HEK293 (cell line): ENCODE measurements around the gene CAMKMT.

Experiments
- CTCF ChIA-PET: fragments of 350-600 bp; formaldehyde crosslinking; extraction: SDS; loops from one replicate; lab custom pipeline; 2021; ENCODE audit warnings: antibody characterized with exemption; lab: Yijun Ruan, JAX
- POLR2A ChIA-PET: fragments of 300-600 bp; formaldehyde crosslinking; extraction: SDS; loops from one replicate; lab custom pipeline; 2020; ENCODE audit warnings: antibody characterized with exemption, inconsistent platforms; lab: Yijun Ruan, JAX
- H3K27ac ChIP-seq: fragments of 200-500 bp; sonication (Bioruptor generic); 2 replicates; pipeline ENCODE4 v1.5.1; 2014; ENCODE audit warnings: low read depth, low read length, control low read depth, inconsistent platforms; ENCODE audit errors: extremely low read depth
- H3K36me3 ChIP-seq, 2 experiments: fragments of 200-500 bp in 1 of 2; sonication (Bioruptor generic) in 1 of 2; 1 replicate in 1 of 2; 2 replicates in 1 of 2; pipeline ENCODE4 v1.5.1; 2014 to 2017; ENCODE audit warnings: inconsistent platforms in 2 of 2, low read length in 2 of 2; ENCODE audit not compliant: control insufficient read depth in 2 of 2, insufficient read depth in 1 of 2
- H3K4me1 ChIP-seq: fragments of 200-500 bp; sonication (Bioruptor generic); 2 replicates; pipeline ENCODE4 v1.5.1; 2014; ENCODE audit warnings: mild to moderate bottlenecking, low read length, inconsistent platforms; ENCODE audit not compliant: control insufficient read depth, insufficient read depth
- H3K4me3 ChIP-seq: 2 replicates; pipeline ENCODE4 v1.5.1; 2011; ENCODE audit warnings: low read depth, mild to moderate bottlenecking, control low read depth, low read length, moderate library complexity
- H3K9me3 ChIP-seq: fragments of 200-500 bp; sonication (Bioruptor generic); 2 replicates; pipeline ENCODE4 v1.5.1; 2014; ENCODE audit warnings: low read depth, low read length, inconsistent platforms; ENCODE audit not compliant: control insufficient read depth, insufficient read depth
- FEZF1 ChIP-seq: fragments of 450-650 bp; formaldehyde crosslinking; IDR thresholded peaks from 2 replicates; pipeline ENCODE4 v1.5.1; 2016; ENCODE audit warnings: missing biosample characterization, missing genetic modification characterization
- OSR2 ChIP-seq: fragments of 450-650 bp; formaldehyde crosslinking; IDR thresholded peaks from 2 replicates; pipeline ENCODE4 v1.5.1; 2016; ENCODE audit warnings: missing biosample characterization, missing genetic modification characterization
- PBX3 ChIP-seq: sonication (generic); formaldehyde crosslinking; IDR thresholded peaks from 2 replicates; pipeline ENCODE4 v1.8.1; 2022; ENCODE audit warnings: mild to moderate bottlenecking, moderate library complexity, missing genetic modification reagents
- ZBTB1 ChIP-seq: fragments of 450-650 bp; formaldehyde crosslinking; IDR thresholded peaks from 2 replicates; pipeline ENCODE4 v1.5.1; 2016; ENCODE audit warnings: missing biosample characterization, missing genetic modification characterization
- ZBTB48 ChIP-seq: fragments of 450-650 bp; formaldehyde crosslinking; IDR thresholded peaks from 2 replicates; pipeline ENCODE4 v1.5.1; 2016; ENCODE audit warnings: missing biosample characterization, missing genetic modification characterization
- ZNF16 ChIP-seq: fragments of 450-650 bp; formaldehyde crosslinking; IDR thresholded peaks from 2 replicates; pipeline ENCODE4 v1.5.1; 2016; ENCODE audit warnings: low read depth, missing biosample characterization, missing genetic modification characterization
- ZNF211 ChIP-seq: fragments of 450-650 bp; formaldehyde crosslinking; IDR thresholded peaks from 2 replicates; pipeline ENCODE4 v1.5.1; 2016; ENCODE audit warnings: low read depth, missing biosample characterization, missing genetic modification characterization
- ZNF350 ChIP-seq: fragments of 450-650 bp; formaldehyde crosslinking; IDR thresholded peaks from 2 replicates; pipeline ENCODE4 v1.5.0; 2017; ENCODE audit warnings: missing biosample characterization, mild to moderate bottlenecking, missing genetic modification characterization
- ZNF473 ChIP-seq: fragments of 450-650 bp; formaldehyde crosslinking; IDR thresholded peaks from 2 replicates; pipeline ENCODE4 v1.5.1; 2017; ENCODE audit warnings: missing biosample characterization, missing genetic modification characterization
- ZNF488 ChIP-seq: fragments of 450-650 bp; formaldehyde crosslinking; IDR thresholded peaks from 2 replicates; pipeline ENCODE4 v1.5.1; 2016; ENCODE audit warnings: missing biosample characterization, missing genetic modification characterization
- ZNF623 ChIP-seq: fragments of 450-650 bp; formaldehyde crosslinking; IDR thresholded peaks from 2 replicates; pipeline ENCODE4 v1.5.1; 2016; ENCODE audit warnings: missing biosample characterization, missing genetic modification characterization
- ZNF624 ChIP-seq: fragments of 450-650 bp; formaldehyde crosslinking; IDR thresholded peaks from 2 replicates; pipeline ENCODE4 v1.5.1; 2017; ENCODE audit warnings: missing biosample characterization, missing genetic modification characterization
- ZNF747 ChIP-seq: fragments of 450-650 bp; formaldehyde crosslinking; IDR thresholded peaks from 2 replicates; pipeline ENCODE4 v1.5.1; 2016; ENCODE audit warnings: missing biosample characterization, missing genetic modification characterization
- TF ChIP-seq, protein P1 (sequence below): fragments of 450-650 bp; formaldehyde crosslinking; IDR thresholded peaks from 2 replicates; pipeline ENCODE4 v1.5.1; 2017; ENCODE audit warnings: missing biosample characterization, missing genetic modification characterization
- TF ChIP-seq, protein P2 (sequence below): fragments of 450-650 bp; IDR thresholded peaks from 2 replicates; pipeline ENCODE4 v1.5.1; 2018; ENCODE audit warnings: missing biosample characterization, mild to moderate bottlenecking, missing genetic modification characterization
- TF ChIP-seq, protein P3 (sequence below): fragments of 450-650 bp; formaldehyde crosslinking; IDR thresholded peaks from 2 replicates; pipeline ENCODE4 v1.5.1; 2016; ENCODE audit warnings: missing biosample characterization, missing genetic modification characterization

CAMKMT gene

DNA sequence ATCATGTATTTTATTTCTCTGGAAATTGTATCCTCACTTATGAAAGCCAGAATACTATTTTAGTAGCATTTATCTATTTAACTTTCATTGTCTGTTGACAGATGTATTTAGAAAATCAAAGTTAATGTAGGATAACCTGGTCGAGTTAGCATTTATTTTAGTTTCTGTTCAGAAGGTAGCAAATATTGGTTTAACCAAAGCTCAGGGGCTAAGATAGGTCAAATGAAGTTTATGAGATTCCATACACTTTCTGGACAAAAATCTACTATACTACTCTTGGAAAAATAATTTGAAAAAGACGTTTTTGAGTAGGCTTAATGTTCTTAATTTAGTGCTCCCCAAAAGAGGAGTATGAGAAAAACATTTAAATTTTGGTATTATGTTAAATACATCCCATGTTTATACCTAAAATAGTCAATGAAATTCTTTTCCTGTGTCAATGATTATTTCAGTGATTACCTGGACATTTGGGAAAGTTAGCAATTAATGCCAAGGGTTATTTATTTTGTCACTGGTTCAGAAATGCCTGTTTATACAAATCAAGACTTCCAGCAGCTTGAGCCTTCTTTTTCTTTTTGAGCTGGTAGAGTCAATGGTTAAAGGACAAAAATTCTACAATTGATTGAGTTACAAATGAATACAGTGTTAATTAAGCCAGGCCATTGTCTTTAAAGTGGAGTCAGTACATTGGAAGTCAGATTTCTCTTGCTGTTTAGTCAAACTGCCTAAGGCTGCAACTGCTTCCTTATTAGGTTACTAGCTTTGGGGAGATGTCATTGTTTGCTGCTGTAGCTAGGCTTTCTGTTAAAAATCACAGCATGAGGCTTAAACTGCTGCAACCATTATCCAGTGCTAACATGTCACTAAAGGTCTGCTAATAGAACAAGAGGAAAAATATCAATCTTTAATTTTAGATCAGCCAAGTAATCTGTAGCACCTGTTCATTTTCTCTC lies 182.3 kb downstream of the CAMKMT start:
- POLR2A ChIA-PET = no interaction called here
- CTCF ChIA-PET = interaction anchor here (0.6 to 1.9 kb wide), 4 partner anchors 64 to 1002 kb away, joined by 3 to 9 read pairs (median 3); no protein-coding TSS in a partner anchor
- Histone ChIP-seq H3K36me3 (no peaks in the 10 kb centered on the region), H3K27ac (no peak overlapping the region), H3K4me1 (peaks cover 23% of the 10 kb centered on the region), H3K4me3 (no peak overlapping the region), H3K9me3 (no peaks in the 10 kb centered on the region)
- TF ChIP-seq ZNF16 (tag by site-specific recombination) (no peak), ZBTB48 (no peak), OSR2 (tag by site-specific recombination) (peak; percentile 44; the same call in 1 of the 2 replicates)
- TF ChIP-seq, protein P1, sequence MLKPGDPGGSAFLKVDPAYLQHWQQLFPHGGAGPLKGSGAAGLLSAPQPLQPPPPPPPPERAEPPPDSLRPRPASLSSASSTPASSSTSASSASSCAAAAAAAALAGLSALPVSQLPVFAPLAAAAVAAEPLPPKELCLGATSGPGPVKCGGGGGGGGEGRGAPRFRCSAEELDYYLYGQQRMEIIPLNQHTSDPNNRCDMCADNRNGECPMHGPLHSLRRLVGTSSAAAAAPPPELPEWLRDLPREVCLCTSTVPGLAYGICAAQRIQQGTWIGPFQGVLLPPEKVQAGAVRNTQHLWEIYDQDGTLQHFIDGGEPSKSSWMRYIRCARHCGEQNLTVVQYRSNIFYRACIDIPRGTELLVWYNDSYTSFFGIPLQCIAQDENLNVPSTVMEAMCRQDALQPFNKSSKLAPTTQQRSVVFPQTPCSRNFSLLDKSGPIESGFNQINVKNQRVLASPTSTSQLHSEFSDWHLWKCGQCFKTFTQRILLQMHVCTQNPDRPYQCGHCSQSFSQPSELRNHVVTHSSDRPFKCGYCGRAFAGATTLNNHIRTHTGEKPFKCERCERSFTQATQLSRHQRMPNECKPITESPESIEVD (tag by site-specific recombination) = peak; percentile 46
- TF ChIP-seq, protein P2, sequence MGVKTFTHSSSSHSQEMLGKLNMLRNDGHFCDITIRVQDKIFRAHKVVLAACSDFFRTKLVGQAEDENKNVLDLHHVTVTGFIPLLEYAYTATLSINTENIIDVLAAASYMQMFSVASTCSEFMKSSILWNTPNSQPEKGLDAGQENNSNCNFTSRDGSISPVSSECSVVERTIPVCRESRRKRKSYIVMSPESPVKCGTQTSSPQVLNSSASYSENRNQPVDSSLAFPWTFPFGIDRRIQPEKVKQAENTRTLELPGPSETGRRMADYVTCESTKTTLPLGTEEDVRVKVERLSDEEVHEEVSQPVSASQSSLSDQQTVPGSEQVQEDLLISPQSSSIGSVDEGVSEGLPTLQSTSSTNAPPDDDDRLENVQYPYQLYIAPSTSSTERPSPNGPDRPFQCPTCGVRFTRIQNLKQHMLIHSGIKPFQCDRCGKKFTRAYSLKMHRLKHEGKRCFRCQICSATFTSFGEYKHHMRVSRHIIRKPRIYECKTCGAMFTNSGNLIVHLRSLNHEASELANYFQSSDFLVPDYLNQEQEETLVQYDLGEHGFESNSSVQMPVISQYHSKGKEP = peak; percentile 7; the same call in 1 of the 2 replicates

DNA sequence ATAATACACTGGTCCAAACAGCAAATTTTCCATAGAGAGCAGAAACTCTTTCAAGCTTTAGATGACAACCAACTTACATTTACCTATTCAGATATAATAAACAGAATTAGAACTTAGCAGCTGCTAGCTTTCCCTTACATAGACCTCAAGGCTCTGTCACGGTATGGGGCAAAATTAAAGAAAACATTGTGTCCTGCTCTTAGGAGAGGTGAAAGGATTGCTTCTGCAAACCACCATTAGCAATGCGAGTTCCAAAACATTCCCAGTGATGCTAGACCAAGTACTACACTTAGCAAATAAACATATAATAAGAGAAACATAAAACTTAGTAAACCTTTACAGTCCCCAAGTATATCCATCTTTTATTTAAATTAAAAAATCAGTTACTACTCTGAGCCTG lies 183.3 kb downstream of the CAMKMT start:
- Histone ChIP-seq H3K9me3 (no peaks in the 10 kb centered on the region), H3K4me3 (no peak overlapping the region), H3K27ac (no peak overlapping the region), H3K36me3 (no peaks in the 10 kb centered on the region), H3K4me1 (peaks cover 23% of the 10 kb centered on the region)
- POLR2A ChIA-PET = no interaction called here
- CTCF ChIA-PET = interaction anchor here (0.6 to 1.9 kb wide), 4 partner anchors 65 to 1003 kb away, joined by 3 to 9 read pairs (median 3); no protein-coding TSS in a partner anchor
- TF ChIP-seq ZNF747 (tag by site-specific recombination) (no peak), ZNF350 (tag by site-specific recombination) (no peak), ZNF488 (tag by site-specific recombination) (no peak), ZNF211 (no peak), ZBTB1 (tag by site-specific recombination) (no peak)
- TF ChIP-seq, protein P3, sequence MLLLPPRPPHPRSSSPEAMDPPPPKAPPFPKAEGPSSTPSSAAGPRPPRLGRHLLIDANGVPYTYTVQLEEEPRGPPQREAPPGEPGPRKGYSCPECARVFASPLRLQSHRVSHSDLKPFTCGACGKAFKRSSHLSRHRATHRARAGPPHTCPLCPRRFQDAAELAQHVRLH (tag by site-specific recombination) = no peak
- TF ChIP-seq, all 188 proteins: peak for 0

DNA sequence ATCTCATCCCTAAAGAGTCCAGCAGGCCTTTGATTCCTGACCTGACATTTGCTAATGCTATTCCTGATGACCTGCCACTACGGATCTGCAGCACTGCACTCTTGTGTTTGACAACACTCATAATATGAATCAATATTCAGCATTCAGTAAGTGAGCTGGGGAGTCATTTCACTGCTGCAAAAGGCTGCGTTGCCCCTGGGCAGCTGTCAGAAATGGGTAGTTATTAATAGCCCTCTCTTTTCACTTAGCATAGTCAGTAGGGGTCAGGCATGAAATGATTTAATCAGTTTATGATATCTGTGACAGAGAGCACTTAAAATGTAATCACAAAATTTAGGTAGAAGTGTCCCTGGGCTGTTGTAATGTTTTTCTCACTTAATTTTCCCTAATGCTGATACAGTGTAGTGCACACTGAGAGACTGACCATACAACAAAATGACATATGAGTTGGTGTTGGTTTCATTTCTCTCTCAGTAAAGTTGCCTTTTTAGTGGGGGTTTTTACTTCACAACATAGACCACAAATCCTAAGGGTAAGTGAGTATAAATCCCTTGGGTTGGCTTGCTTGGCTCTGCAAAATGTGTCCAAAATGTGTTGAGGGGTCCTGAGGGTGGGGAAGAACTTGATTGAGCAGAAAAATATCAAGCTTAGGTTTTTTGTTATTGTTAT lies 184.8 kb downstream of the CAMKMT start:
- Histone ChIP-seq H3K27ac (no peak overlapping the region), H3K4me1 (peaks cover 23% of the 10 kb centered on the region), H3K9me3 (no peaks in the 10 kb centered on the region), H3K36me3 (no peaks in the 10 kb centered on the region), H3K4me3 (no peak overlapping the region)
- ChIA-PET CTCF (interaction anchor here (0.7 kb wide), 2 partner anchors 10 to 32 kb away, joined by 3 to 4 read pairs; no protein-coding TSS in a partner anchor), POLR2A (no interaction called here)
- TF ChIP-seq FEZF1 (tag by site-specific recombination) (peak; percentile 29; the same call in 1 of the 2 replicates), ZBTB1 (tag by site-specific recombination) (no peak), ZNF623 (tag by site-specific recombination) (no peak), ZNF473 (tag by site-specific recombination) (no peak), ZNF624 (tag by site-specific recombination) (no peak), PBX3 (CRISPR knock-in tag) (no peak)
